HG03565 (cell line): ENCODE measurements around the gene UMPS.

Experiments used
- ATAC-seq: cut with Tn5 transposase; IDR thresholded peaks from one replicate; pipeline ENCODE4 v1.9.1; 2021; ENCODE audit warnings: mild to moderate bottlenecking, moderate library complexity; ENCODE audit not compliant: unreplicated experiment

Gene UMPS

DNA sequence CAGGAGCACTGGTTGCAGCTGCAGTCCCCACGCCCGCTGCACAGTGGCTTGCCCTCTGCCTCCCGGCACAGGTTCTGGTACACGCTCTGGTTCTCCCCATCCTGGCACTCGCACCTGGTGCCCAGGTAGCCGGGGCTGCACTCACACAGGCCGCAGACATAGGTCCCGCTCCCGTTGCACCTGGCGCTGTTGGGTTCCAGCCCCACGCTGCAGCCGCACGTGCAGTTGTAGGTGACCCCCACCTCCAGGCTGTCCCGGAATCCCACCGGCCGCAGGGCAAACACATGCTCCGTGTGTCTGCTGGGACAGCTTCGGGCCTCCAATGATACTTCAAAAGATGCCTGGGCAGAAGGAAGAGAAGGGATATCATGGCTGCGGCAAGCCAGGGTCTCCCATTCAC is 66.2 kb downstream of the UMPS start:
- ATAC-seq: no peak

GRCh38 chr3:124797426-124797945 is 67.2 kb downstream of the UMPS start:
- ATAC-seq: no peak
